Measurements from ENCODE around the gene SLC23A2.

DNA sequence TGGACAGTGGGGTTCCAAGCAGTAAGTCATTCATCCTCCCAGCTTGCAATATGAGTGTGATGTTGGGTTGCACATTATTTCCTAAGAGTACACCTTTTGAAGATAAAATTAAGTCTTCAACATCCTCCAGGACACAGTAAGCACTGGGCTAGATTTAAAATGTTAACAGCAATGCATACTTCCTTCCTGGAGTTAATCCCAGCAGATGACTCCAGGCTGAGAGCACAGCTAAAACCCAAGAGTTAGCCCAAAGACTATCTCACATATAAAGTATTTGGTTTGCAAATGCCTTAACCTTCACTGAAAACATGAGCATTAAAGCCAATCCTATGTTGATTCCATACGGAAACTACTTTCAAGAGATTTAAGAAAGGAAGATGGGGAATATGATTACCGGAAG is 69.2 kb downstream of the SLC23A2 start:
- TF ChIP-seq, protein P1, sequence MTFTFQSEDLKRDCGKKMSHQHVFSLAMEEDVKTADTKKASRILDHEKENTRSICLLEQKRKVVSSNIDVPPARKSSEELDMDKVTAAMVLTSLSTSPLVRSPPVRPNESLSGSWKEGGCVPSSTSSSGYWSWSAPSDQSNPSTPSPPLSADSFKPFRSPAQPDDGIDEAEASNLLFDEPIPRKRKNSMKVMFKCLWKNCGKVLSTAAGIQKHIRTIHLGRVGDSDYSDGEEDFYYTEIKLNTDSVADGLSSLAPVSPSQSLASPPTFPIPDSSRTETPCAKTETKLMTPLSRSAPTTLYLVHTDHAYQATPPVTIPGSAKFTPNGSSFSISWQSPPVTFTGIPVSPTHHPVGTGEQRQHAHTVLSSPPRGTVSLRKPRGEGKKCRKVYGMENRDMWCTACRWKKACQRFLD (tag by site-specific recombination; IDR thresholded peaks at IDR 0.05): no peak
- TF ChIP-seq, protein P2, sequence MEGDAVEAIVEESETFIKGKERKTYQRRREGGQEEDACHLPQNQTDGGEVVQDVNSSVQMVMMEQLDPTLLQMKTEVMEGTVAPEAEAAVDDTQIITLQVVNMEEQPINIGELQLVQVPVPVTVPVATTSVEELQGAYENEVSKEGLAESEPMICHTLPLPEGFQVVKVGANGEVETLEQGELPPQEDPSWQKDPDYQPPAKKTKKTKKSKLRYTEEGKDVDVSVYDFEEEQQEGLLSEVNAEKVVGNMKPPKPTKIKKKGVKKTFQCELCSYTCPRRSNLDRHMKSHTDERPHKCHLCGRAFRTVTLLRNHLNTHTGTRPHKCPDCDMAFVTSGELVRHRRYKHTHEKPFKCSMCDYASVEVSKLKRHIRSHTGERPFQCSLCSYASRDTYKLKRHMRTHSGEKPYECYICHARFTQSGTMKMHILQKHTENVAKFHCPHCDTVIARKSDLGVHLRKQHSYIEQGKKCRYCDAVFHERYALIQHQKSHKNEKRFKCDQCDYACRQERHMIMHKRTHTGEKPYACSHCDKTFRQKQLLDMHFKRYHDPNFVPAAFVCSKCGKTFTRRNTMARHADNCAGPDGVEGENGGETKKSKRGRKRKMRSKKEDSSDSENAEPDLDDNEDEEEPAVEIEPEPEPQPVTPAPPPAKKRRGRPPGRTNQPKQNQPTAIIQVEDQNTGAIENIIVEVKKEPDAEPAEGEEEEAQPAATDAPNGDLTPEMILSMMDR (tag by site-specific recombination; IDR thresholded peaks at IDR 0.05): no peak
- TF ChIP-seq ZFP69B (tag by site-specific recombination; IDR thresholded peaks at IDR 0.05): no peak
- no peak for TF ChIP-seq KLF16 (tag by site-specific recombination; IDR thresholded peaks at IDR 0.05)
- no peak for TF ChIP-seq YY1 (tag by site-specific recombination; IDR thresholded peaks at IDR 0.05)

Data from HEK293 (cell line).